ENCODE measurements around the gene NPAS1. TPM values are rescaled to one million over a fixed set of nuclear protein-coding genes. Genes with fewer than 3 reads are reported as not detected.
A peak's percentile ranks its signal among the peaks of the same experiment; 100 is the strongest.

NPAS1 gene
- polyA plus RNA-seq, 3 donors, result not detected

DNA sequence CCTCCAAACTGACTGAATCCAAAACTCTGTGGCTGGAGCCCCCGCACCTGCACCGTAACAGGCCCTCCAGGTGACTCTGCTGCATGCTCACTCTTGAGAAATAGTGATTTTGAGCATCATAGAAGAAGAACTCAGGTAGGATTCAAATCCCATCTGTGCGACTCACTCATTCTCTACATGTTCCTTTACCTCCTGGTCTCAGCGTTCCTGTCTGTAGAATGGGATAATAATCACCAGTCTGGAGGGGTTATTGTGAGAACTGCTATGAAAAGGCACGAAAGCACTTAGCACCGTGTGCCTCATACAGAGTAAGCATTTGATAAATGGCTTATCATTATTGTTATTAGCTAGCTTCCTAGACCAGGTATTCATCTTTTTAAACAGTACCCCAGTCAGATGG lies 36.5 kb upstream of the NPAS1 start:
- H3K27me3 Mint-ChIP-seq (ENCODE audit: low read depth in 3 of 3), result peaks cover 0 to 4% (median 0%) of the 10 kb centered on the region in 3 donors
- H3K4me1 ChIP-seq (ENCODE audit: control insufficient read depth in 1 of 2, insufficient read depth in 2 of 2, low read length in 2 of 2), result peaks cover 34 to 42% of the 10 kb centered on the region in 2 donors
- no peak overlapping the region for H3K4me2 ChIP-seq (replicated peaks; ENCODE audit: extremely low read depth, low read length, poor library complexity, severe bottlenecking)
- peaks cover 23 to 35% of the 10 kb centered on the region in 2 donors for H3K36me3 Mint-ChIP-seq
- H3K9me3 ChIP-seq (replicated peaks in 1 of 2; ENCODE audit: control insufficient read depth in 1 of 2, insufficient read depth in 1 of 2, low read length in 2 of 2), result no peaks in the 10 kb centered on the region
- no peak overlapping the region for H3K4me3 ChIP-seq (replicated peaks in 1 of 3; ENCODE audit: low read depth in 2 of 3, low read length in 3 of 3)
- no peak overlapping the region for H3K27ac ChIP-seq (ENCODE audit: low read depth in 1 of 2, low read length in 2 of 2)
- TF ChIP-seq, protein P1, sequence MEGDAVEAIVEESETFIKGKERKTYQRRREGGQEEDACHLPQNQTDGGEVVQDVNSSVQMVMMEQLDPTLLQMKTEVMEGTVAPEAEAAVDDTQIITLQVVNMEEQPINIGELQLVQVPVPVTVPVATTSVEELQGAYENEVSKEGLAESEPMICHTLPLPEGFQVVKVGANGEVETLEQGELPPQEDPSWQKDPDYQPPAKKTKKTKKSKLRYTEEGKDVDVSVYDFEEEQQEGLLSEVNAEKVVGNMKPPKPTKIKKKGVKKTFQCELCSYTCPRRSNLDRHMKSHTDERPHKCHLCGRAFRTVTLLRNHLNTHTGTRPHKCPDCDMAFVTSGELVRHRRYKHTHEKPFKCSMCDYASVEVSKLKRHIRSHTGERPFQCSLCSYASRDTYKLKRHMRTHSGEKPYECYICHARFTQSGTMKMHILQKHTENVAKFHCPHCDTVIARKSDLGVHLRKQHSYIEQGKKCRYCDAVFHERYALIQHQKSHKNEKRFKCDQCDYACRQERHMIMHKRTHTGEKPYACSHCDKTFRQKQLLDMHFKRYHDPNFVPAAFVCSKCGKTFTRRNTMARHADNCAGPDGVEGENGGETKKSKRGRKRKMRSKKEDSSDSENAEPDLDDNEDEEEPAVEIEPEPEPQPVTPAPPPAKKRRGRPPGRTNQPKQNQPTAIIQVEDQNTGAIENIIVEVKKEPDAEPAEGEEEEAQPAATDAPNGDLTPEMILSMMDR (IDR thresholded peaks at IDR 0.05), result no peak
- intact Hi-C loops (cut with micrococcal nuclease), result loop anchor here in 1 of 2 donors (10.0 kb wide), 1 partner anchor 118 kb away; the partner anchor contains the start of gene ARHGAP35
- peaks cover 39% of the 10 kb centered on the region for H3K4me1 Mint-ChIP-seq
- peaks cover 0 to 12% of the 10 kb centered on the region in 2 donors for H3K36me3 ChIP-seq (replicated peaks in 1 of 2; ENCODE audit: control insufficient read depth in 1 of 2, insufficient read depth in 2 of 2, low read length in 2 of 2)
- H4K20me1 ChIP-seq (ENCODE audit: insufficient read depth, low read length), result peaks cover 59% of the 10 kb centered on the region
- no peak overlapping the region for H3K27ac Mint-ChIP-seq
- H3K9ac ChIP-seq (ENCODE audit: insufficient read depth, low read length, poor library complexity, severe bottlenecking), result no peak overlapping the region
- H3K4me3 Mint-ChIP-seq, result no peak overlapping the region
- H3K79me2 ChIP-seq (ENCODE audit: insufficient read depth, low read length), result peaks cover 16% of the 10 kb centered on the region
- H3K9me3 Mint-ChIP-seq, result no peaks in the 10 kb centered on the region
- DNase-seq, result no peak
- no CpG with 5 or more reads among the region's 6 CpGs for WGBS (ENCODE audit: insufficient coverage)
- H2AFZ ChIP-seq (ENCODE audit: insufficient read depth, low read depth, low read length, poor library complexity, severe bottlenecking), result no peak overlapping the region
- no peaks in the 10 kb centered on the region for H3K27me3 ChIP-seq (ENCODE audit: control insufficient read depth in 2 of 2, insufficient read depth in 2 of 2, low read length in 2 of 2)

DNA sequence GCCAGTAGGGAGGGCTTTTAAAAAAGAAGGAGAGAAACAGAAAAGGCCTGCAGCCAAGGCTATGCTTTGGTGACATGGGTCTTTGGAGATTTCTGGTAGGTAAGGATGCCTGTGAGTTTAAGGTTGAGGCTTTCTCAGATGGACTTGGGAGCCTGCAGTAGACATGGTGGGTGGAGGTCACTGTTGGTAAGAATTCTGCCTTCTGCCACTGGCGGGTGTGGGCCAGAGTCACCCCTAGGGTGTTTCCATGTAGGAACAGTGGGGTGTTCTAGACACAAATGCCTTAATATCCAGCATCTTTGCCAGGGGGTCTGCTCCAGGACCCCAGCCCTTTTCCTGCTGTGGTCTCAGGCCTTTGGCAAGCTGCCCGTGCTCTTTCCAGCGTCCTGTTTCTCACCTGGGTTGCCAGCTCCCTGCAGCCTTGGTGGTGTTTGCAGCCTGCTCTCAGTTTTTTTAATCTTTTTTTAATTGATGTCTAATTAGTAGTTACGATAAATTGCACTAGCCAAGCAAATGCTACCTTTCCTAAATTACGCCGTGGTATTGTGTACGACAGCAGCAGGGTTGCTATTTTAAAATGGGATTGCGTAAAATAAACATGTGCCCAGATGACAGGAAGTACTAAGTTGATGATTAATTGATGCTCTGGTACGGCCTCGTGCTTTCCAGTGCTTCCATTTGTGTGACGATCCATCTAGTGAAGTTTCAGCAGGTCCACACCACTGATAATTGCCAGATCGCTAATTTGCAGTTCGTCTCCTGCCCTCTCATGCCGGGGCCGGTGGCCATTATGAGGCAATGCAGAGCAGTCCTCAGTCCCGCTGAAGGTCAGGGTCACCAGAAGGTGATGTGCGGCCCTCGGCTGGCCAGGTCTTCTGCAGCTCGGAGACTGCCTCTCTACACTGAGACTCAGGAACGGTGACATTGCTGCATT lies 35.3 kb upstream of the NPAS1 start:
- peaks cover 0 to 4% (median 0%) of the 10 kb centered on the region in 3 donors for H3K27me3 Mint-ChIP-seq (ENCODE audit: low read depth in 3 of 3)
- WGBS (ENCODE audit: insufficient coverage), result 50% methylated on average over 13 of the region's 20 CpGs
- H3K4me3 Mint-ChIP-seq, result peak overlapping the region in 1 of 2 donors; percentile 42
- Histone ChIP-seq H3K4me3 (replicated peaks in 1 of 3; ENCODE audit: low read depth in 2 of 3, low read length in 3 of 3) (no peak overlapping the region), H4K20me1 (ENCODE audit: insufficient read depth, low read length) (peaks cover 47% of the 10 kb centered on the region), H3K36me3 (replicated peaks in 1 of 2; ENCODE audit: control insufficient read depth in 1 of 2, insufficient read depth in 2 of 2, low read length in 2 of 2) (peaks cover 10 to 21% of the 10 kb centered on the region in 2 donors), H3K4me2 (replicated peaks; ENCODE audit: extremely low read depth, low read length, poor library complexity, severe bottlenecking) (peak overlapping the region; percentile 38), H3K9me3 (replicated peaks in 1 of 2; ENCODE audit: control insufficient read depth in 1 of 2, insufficient read depth in 1 of 2, low read length in 2 of 2) (no peaks in the 10 kb centered on the region), H3K27me3 (ENCODE audit: control insufficient read depth in 2 of 2, insufficient read depth in 2 of 2, low read length in 2 of 2) (no peaks in the 10 kb centered on the region), H3K4me1 (ENCODE audit: control insufficient read depth in 1 of 2, insufficient read depth in 2 of 2, low read length in 2 of 2) (peaks cover 34 to 42% of the 10 kb centered on the region in 2 donors), H3K79me2 (ENCODE audit: insufficient read depth, low read length) (peaks cover 13% of the 10 kb centered on the region), H3K9ac (ENCODE audit: insufficient read depth, low read length, poor library complexity, severe bottlenecking) (no peak overlapping the region), H2AFZ (ENCODE audit: insufficient read depth, low read depth, low read length, poor library complexity, severe bottlenecking) (no peak overlapping the region), H3K27ac (ENCODE audit: low read depth in 1 of 2, low read length in 2 of 2) (no peak overlapping the region)
- peaks cover 32 to 44% of the 10 kb centered on the region in 2 donors for H3K36me3 Mint-ChIP-seq
- no peaks in the 10 kb centered on the region for H3K9me3 Mint-ChIP-seq
- DNase-seq, result peak; percentile 62 to 82 (median 67)
- intact Hi-C loops (cut with micrococcal nuclease), result loop anchor here in 1 of 2 donors (10.0 kb wide), 1 partner anchor 120 kb away; the partner anchor contains the start of gene ARHGAP35
- TF ChIP-seq, protein P1 (IDR thresholded peaks at IDR 0.05), result no peak
- peaks cover 39% of the 10 kb centered on the region for H3K4me1 Mint-ChIP-seq
- peak overlapping the region in 6 of 7 donors; percentile 50 to 75 (median 67) for H3K27ac Mint-ChIP-seq
